ENCODE results near the gene FEM1B.
A peak's percentile ranks its signal among the peaks of the same experiment; 100 is the strongest.

FEM1B gene

DNA sequence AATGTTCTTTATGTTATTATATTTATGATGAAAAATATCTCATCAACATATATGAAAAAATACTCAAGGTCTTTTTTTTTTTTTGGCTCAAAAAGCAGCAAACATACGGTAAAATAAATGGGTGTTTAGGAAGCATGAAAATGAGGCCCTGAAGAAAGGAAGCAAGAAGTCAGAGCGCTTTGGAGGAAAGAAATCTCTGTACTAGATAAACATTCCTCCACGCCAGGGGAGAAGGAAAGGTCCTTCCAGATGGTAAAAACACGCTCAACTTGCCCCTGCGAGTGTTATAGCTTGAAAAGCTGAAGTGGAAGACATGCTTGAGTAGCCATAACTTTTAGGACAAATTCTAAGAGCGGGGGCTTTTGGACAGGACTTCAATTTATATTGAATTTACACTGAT, 52.9 kb downstream of the FEM1B start:
- no peak for DNase-seq

- DNase-seq, result peak; percentile 27
These were observed 53.4 kb downstream of the FEM1B start for GRCh38 chr15:68330901-68331300.

DNA sequence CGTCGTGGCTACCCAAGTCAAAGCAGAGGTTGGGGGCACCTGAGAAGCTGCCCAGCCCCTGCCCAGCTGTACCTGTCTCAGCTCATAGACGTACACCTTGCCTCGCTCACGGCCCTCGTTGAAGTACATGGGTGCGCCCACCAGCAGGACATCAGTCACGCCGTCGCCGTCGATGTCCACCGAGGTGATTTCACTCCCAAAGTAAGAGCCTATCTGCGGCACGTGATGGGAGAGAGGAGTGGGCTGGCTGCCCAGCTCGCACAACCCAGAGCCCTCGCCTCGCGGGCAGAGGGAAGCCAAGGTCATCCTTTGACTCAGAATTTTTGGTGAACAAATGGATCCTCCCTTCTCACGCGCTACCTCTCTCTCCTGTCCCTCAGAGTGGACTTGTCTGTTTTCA, 54.7 kb downstream of the FEM1B start:
- DNase-seq, result no peak

GRCh38 chr15:68333775-68334470, 56.4 kb downstream of the FEM1B start:
- DNase-seq, result no peak

DNA sequence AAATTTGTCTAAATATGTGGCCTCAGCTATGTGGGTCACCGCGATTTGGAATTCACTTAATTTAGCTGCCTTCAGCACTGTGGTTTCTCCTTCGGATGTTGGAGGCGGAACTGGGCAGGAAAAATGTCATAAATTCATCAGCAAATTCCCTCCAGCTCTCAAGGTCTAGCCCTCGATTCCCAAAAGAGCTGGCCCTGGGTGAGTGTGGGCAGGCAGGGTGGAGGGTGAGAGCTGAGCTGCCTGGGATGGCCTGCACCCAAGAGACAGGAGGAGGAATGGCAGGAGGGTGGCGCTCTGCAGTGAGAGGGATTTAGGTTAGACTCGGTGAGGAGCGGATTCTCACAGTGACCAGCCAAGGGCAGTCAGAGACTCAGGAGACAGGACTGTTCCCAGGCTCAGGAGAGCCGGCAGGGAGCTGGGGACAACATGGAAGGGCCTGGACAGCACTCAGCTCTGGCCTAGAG, 57.1 kb downstream of the FEM1B start:
- DNase-seq, result no peak

GRCh38 chr15:68335251-68335650, 57.7 kb downstream of the FEM1B start:
- DNase-seq, result no peak

DNA sequence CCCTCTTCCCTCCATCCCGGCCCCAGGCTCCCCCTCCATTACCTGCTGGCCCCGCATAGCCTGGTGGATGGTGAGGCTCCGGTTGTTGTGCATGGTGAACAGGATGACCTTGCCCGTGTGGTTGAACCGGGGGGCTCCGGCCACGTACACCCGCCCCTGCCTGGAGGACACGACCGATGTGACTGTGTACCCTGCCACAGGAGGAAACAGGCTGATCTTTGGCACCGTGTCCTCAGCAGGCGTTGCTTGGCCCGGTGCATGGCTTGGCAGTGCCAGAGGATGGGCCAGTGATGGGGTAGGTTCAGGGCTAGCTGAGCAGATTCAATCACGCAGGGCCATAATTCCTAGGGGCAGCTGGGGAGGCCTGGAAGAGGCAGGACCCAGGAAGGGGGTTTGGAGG, 58.1 kb downstream of the FEM1B start:
- DNase-seq, result no peak

DNA sequence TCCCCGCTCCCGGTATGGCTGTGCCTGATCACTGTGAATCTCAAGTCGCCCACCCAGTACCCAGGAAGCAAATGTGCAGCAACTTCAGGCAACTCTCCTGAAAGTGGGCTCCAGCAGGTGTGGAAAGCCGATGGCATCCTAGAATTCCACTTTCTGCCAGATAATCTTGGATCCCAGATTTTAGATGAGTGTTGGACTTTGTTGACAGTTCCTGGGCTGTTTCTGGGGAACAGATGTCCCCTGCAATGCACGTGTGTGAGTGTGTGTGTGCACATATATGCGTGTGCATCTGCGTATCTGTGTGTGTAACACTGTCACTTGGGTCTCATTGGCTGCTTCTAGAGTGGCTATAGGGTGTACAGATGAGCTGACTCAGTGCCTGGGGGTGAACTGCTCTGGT, 59.0 kb downstream of the FEM1B start:
- DNase-seq, result no peak

DNA sequence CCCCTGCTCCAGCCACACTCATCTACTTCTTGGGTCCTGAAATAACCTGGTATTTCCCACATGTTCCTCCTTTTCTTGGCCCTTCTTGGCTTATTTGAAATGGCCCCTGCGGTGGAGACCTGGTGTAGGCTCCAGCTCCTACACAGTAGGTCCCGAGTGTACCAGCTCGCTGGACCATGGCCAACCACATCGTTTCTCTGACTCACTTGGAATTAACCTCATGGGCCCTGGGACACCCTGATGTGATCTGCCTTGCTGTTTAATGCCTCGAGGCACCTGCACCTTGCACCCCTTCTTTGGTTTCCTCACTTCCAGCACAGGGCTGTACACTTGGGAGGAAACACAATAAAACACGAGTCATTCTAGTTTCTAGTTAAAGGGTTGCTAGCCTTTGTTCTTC, 60.3 kb downstream of the FEM1B start:
- DNase-seq, result no peak

GRCh38 chr15:68339481-68339880, 61.9 kb downstream of the FEM1B start:
- no peak for DNase-seq

GRCh38 chr15:68340726-68341671, 63.5 kb downstream of the FEM1B start:
- no peak for DNase-seq

GRCh38 chr15:68341760-68342725, 64.5 kb downstream of the FEM1B start:
- DNase-seq, result no peak

GRCh38 chr15:68343579-68344225, 66.2 kb downstream of the FEM1B start:
- DNase-seq, result no peak

DNA sequence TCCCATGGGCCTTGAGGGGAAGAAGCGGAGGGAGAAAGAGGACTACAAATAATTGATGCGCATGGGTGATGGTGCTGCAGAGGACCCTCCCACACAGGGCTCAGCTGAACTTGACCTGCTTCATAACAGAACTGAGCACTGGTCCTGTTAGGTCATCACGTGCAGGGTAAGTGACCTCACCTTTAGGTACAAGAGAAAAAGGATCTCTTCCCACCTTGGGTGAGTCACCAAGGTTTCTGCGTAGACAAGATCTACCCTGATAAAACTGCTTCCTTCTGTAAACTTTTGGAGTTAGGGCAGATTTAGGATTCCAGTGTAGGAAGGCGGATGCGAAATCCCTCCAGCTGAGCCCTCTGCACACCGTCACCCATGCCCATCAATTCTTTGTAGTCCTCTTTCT, 67.1 kb downstream of the FEM1B start:
- no peak for DNase-seq

Data from NCI-H2227 treated with DMSO at 0.1 percent for 48 hours (cell line).